HCT116 (cell line): Measurements from ENCODE around the gene CIAO2B. TPM values are rescaled to one million over a fixed set of nuclear protein-coding genes. Genes with fewer than 3 reads are reported as not detected.

Source experiments
- ATAC-seq: fragments of 200-7000 bp; cut with Tn5 transposase; 2 replicates; pipeline ENCODE4 v1.9.1; 2020; ENCODE audit warnings: mild to moderate bottlenecking, moderate library complexity
- BruUV-seq: library from RNA; stranded (reverse); fragments of 400-500 nt; replicated peaks from 2 replicates; lab custom pipeline; 2021; lab: Mats Ljungman, UMichigan
- CTCF ChIA-PET: fragments of 300-600 bp; sonication (Branson Sonifier 250); formaldehyde crosslinking; loops from one replicate; lab custom pipeline; 2021; ENCODE audit warnings: antibody characterized with exemption; lab: Charles Lee
- POLR2A ChIA-PET: fragments of 300-600, 350-600 bp; sonication (Branson Sonifier 250); formaldehyde crosslinking; loops from one replicate; lab custom pipeline; 2021; ENCODE audit warnings: antibody characterized with exemption; lab: Charles Lee
- RAD21 ChIA-PET, 2 experiments: fragments of 300-600 bp; sonication (Branson Sonifier 250); formaldehyde crosslinking; loops; one replicate each; lab custom pipeline; 2023; ENCODE audit warnings: low total read pairs in 2 of 2; ENCODE audit not compliant: uncharacterized antibody in 2 of 2, unreplicated experiment in 2 of 2, low non-redundant PET in 1 of 2; lab: Charles Lee
- DNase-seq: peaks from one replicate; pipeline ENCODE4 v3.0.0-alpha.2; 2010; ENCODE audit warnings: low read depth, low spot score
- H2AFZ ChIP-seq: fragments of 200-600 bp; shearing (Covaris generic), sonication (generic); 2 replicates; pipeline ENCODE4 v1.6.1; 2017; ENCODE audit warnings: low read depth, mixed run types, mixed read lengths, antibody characterized with exemption, low read length; ENCODE audit not compliant: poor library complexity, severe bottlenecking
- H3K27ac ChIP-seq: 2 replicates; pipeline ENCODE4 v1.5.1; 2012; ENCODE audit warnings: low read depth, low read length
- H3K27me3 ChIP-seq: fragments of 200-600 bp; sonication (generic); 2 replicates; pipeline ENCODE4 v1.6.1; 2016; ENCODE audit warnings: mixed run types, low read length, mixed read lengths; ENCODE audit not compliant: insufficient read depth
- H3K36me3 ChIP-seq, 2 experiments: fragments of 200-500 bp in 1 of 2; fragments of 200-600 bp in 1 of 2; sonication (Bioruptor generic) in 1 of 2; sonication (generic) in 1 of 2; 2 replicates each; pipeline versions ENCODE4 v1.5.1 to v1.6.1; 2014 to 2016; ENCODE audit warnings: low read length in 2 of 2, inconsistent platforms in 1 of 2, mixed read lengths in 1 of 2, mixed run types in 1 of 2; ENCODE audit not compliant: insufficient read depth in 2 of 2, control insufficient read depth in 1 of 2
- H3K4me1 ChIP-seq, 2 experiments: fragments of 200-600 bp in 1 of 2; sonication (generic) in 1 of 2; 2 replicates each; pipeline versions ENCODE4 v1.5.1 to v1.6.1; 2012 to 2017; ENCODE audit warnings: low read length in 2 of 2, inconsistent platforms in 1 of 2, mild to moderate bottlenecking in 1 of 2, mixed read lengths in 1 of 2, mixed run types in 1 of 2, moderate library complexity in 1 of 2; ENCODE audit not compliant: insufficient read depth in 2 of 2, control insufficient read depth in 1 of 2
- H3K4me2 ChIP-seq: fragments of 200-600 bp; sonication (generic); 2 replicates; pipeline ENCODE4 v1.6.1; 2017; ENCODE audit warnings: mixed run types, low read length, mixed read lengths
- H3K4me3 ChIP-seq, 2 experiments: fragments of 200-600 bp in 1 of 2; sonication (generic) in 1 of 2; replicated peaks in 1 of 2; 2 replicates each; pipeline ENCODE4 v1.5.1; 2011 to 2016; ENCODE audit warnings: low read length in 2 of 2, control low read depth in 1 of 2, low read depth in 1 of 2, mild to moderate bottlenecking in 1 of 2, mixed read lengths in 1 of 2, mixed run types in 1 of 2
- H3K79me2 ChIP-seq: fragments of 200-600 bp; sonication (generic); 2 replicates; pipeline ENCODE4 v1.6.1; 2017; ENCODE audit warnings: mild to moderate bottlenecking, mixed run types, low read length, moderate library complexity, mixed read lengths; ENCODE audit not compliant: insufficient read depth
- H3K9ac ChIP-seq: fragments of 200-600 bp; sonication (generic); 2 replicates; pipeline ENCODE4 v1.6.1; 2016; ENCODE audit warnings: low read length, mixed read lengths
- H3K9me2 ChIP-seq: fragments of 200-600 bp; sonication (generic), shearing (Covaris generic); 2 replicates; pipeline ENCODE4 v1.6.1; 2017; ENCODE audit warnings: mixed run types, mild to moderate bottlenecking, moderate library complexity; ENCODE audit not compliant: insufficient read depth
- H3K9me3 ChIP-seq, 2 experiments: fragments of 200-500 bp in 1 of 2; fragments of 200-600 bp in 1 of 2; sonication (Bioruptor generic) in 1 of 2; sonication (generic) in 1 of 2; 2 replicates each; pipeline ENCODE4 v1.6.1; 2014 to 2017; ENCODE audit warnings: low read length in 2 of 2, mixed read lengths in 2 of 2, inconsistent platforms in 1 of 2, low read depth in 1 of 2, mild to moderate bottlenecking in 1 of 2, mixed run types in 1 of 2, moderate library complexity in 1 of 2; ENCODE audit not compliant: control insufficient read depth in 1 of 2, insufficient read depth in 1 of 2
- H4K20me1 ChIP-seq: fragments of 200-600 bp; sonication (generic), shearing (Covaris generic); 2 replicates; pipeline ENCODE4 v1.6.1; 2017; ENCODE audit warnings: mixed run types, mild to moderate bottlenecking, moderate library complexity; ENCODE audit not compliant: insufficient read depth
- CEBPB ChIP-seq: IDR thresholded peaks from 2 replicates; pipeline ENCODE4 v1.6.1; 2012; ENCODE audit warnings: low read depth
- CTCF ChIP-seq, 3 experiments: fragments of 200-600 bp in 1 of 3; sonication (generic) in 1 of 3; IDR thresholded peaks in 2 of 3; conservative IDR thresholded peaks in 1 of 3; 2 replicates each; pipeline ENCODE4 v1.5.1; 2012 to 2017; ENCODE audit warnings: low read depth in 2 of 3, low read length in 2 of 3, antibody characterized with exemption in 1 of 3, borderline replicate concordance in 1 of 3, control low read depth in 1 of 3, mild to moderate bottlenecking in 1 of 3, mixed read lengths in 1 of 3, mixed run types in 1 of 3, moderate library complexity in 1 of 3; ENCODE audit not compliant: insufficient read depth in 1 of 3
- EGR1 ChIP-seq: IDR thresholded peaks from 2 replicates; pipeline ENCODE4 v1.6.1; 2012; ENCODE audit warnings: low read depth
- ELF1 ChIP-seq: IDR thresholded peaks from 2 replicates; pipeline ENCODE4 v1.6.1; 2012; ENCODE audit warnings: low read depth, borderline replicate concordance
- EZH2 ChIP-seq: fragments of 200-600 bp; sonication (generic); IDR thresholded peaks from 2 replicates; pipeline ENCODE4 v1.6.1; 2017; ENCODE audit warnings: antibody characterized with exemption, mixed run types
- EZH2phosphoT487 ChIP-seq: fragments of 200-600 bp; IDR thresholded peaks from 2 replicates; pipeline ENCODE4 v1.6.1; 2018; ENCODE audit warnings: antibody characterized with exemption, borderline replicate concordance
- POLR2A ChIP-seq: IDR thresholded peaks from 2 replicates; pipeline ENCODE4 v1.7.0; 2011; ENCODE audit warnings: borderline replicate concordance; ENCODE audit not compliant: insufficient read depth, insufficient read length; ENCODE audit errors: extremely low read depth
- REST ChIP-seq: IDR thresholded peaks from 2 replicates; pipeline ENCODE4 v1.6.1; 2012; ENCODE audit warnings: low read depth
- SIN3A ChIP-seq: IDR thresholded peaks from 2 replicates; pipeline ENCODE4 v1.6.1; 2012; ENCODE audit warnings: low read depth
- SP1 ChIP-seq: IDR thresholded peaks from 2 replicates; pipeline ENCODE4 v1.6.1; 2012; ENCODE audit warnings: low read depth
- SRF ChIP-seq: IDR thresholded peaks from 2 replicates; pipeline ENCODE4 v1.6.1; 2012; ENCODE audit warnings: low read depth
- TCF7L2 ChIP-seq: IDR thresholded peaks from 2 replicates; pipeline ENCODE4 v1.7.0; 2011; ENCODE audit warnings: borderline replicate concordance, inconsistent platforms; ENCODE audit not compliant: insufficient read depth, insufficient read length; ENCODE audit errors: extremely low read depth
- YY1 ChIP-seq: IDR thresholded peaks from 2 replicates; pipeline ENCODE4 v1.6.1; 2011; ENCODE audit warnings: low read length, low read depth, moderate library complexity, mild to moderate bottlenecking; ENCODE audit not compliant: insufficient replicate concordance; ENCODE audit errors: extremely low read depth
- intact Hi-C: fragments of 100-400 bp; cut with micrococcal nuclease; formaldehyde crosslinking; loops from 2 replicates; pipeline ENCODE4 v1.10.0; 2022
- total RNA-seq: library from RNA; stranded (reverse); gene quantifications from one replicate; pipeline ENCODE4 v1.2.1, GENCODE V29; 2021; ENCODE audit not compliant: unreplicated experiment
- TF ChIP-seq, protein P1 (sequence below): IDR thresholded peaks from 2 replicates; pipeline ENCODE4 v1.6.1; 2012
- TF ChIP-seq, protein P2 (sequence below): IDR thresholded peaks from 2 replicates; pipeline ENCODE4 v1.6.1; 2012
- TF ChIP-seq, protein P3 (sequence below): IDR thresholded peaks from 2 replicates; pipeline ENCODE4 v1.6.1; 2011; ENCODE audit warnings: mild to moderate bottlenecking, low read length, moderate library complexity; ENCODE audit not compliant: insufficient replicate concordance; ENCODE audit errors: extremely low read depth

The CIAO2B gene
- total RNA-seq, 1 experiment from 2014 or later, result 113 TPM

GRCh38 chr16:66964049-66964448, 29.8 kb upstream of the CIAO2B start:
- H3K79me2 ChIP-seq, result no peaks in the 10 kb centered on the region
- H3K9me2 ChIP-seq, result no peaks in the 10 kb centered on the region
- H3K27me3 ChIP-seq, result no peaks in the 10 kb centered on the region
- no peaks in the 10 kb centered on the region for H4K20me1 ChIP-seq
- H3K27ac ChIP-seq, result no peak overlapping the region
- ChIA-PET RAD21 (no interaction called here), POLR2A (no interaction called here), CTCF (no interaction called here)
- no peak overlapping the region for H3K9ac ChIP-seq
- no peak overlapping the region for H3K4me2 ChIP-seq
- peaks cover 14 to 26% of the 10 kb centered on the region in 2 experiments for H3K4me1 ChIP-seq
- BruUV-seq, result no TSS peak
- intact Hi-C loops, result no loop called here
- DNase-seq, result no peak
- no peak for ATAC-seq
- H3K36me3 ChIP-seq, result no peaks in the 10 kb centered on the region
- no peak for TF ChIP-seq EGR1
- TF ChIP-seq SP1, result no peak
- TF ChIP-seq, protein P1, sequence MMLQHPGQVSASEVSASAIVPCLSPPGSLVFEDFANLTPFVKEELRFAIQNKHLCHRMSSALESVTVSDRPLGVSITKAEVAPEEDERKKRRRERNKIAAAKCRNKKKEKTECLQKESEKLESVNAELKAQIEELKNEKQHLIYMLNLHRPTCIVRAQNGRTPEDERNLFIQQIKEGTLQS, result no peak
- no peak for TF ChIP-seq SIN3A
- TF ChIP-seq TCF7L2, result no peak
- TF ChIP-seq POLR2A, result no peak
- TF ChIP-seq CEBPB, result no peak
- no peak for TF ChIP-seq CTCF (IDR thresholded peaks at IDR 0.05 in 2 of 3, conservative IDR thresholded peaks at IDR 0.05 in 1 of 3; ENCODE audit: borderline replicate concordance in 1 of 3, insufficient read depth in 1 of 3, low read depth in 2 of 3, low read length in 2 of 3)
- TF ChIP-seq EZH2, result no peak
- TF ChIP-seq, protein P2, sequence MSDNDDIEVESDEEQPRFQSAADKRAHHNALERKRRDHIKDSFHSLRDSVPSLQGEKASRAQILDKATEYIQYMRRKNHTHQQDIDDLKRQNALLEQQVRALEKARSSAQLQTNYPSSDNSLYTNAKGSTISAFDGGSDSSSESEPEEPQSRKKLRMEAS, result no peak
- TF ChIP-seq EZH2phosphoT487, result no peak
- no peak for TF ChIP-seq SRF
- TF ChIP-seq YY1, result no peak
- no peak for TF ChIP-seq ELF1
- TF ChIP-seq REST, result no peak
- TF ChIP-seq, protein P3, sequence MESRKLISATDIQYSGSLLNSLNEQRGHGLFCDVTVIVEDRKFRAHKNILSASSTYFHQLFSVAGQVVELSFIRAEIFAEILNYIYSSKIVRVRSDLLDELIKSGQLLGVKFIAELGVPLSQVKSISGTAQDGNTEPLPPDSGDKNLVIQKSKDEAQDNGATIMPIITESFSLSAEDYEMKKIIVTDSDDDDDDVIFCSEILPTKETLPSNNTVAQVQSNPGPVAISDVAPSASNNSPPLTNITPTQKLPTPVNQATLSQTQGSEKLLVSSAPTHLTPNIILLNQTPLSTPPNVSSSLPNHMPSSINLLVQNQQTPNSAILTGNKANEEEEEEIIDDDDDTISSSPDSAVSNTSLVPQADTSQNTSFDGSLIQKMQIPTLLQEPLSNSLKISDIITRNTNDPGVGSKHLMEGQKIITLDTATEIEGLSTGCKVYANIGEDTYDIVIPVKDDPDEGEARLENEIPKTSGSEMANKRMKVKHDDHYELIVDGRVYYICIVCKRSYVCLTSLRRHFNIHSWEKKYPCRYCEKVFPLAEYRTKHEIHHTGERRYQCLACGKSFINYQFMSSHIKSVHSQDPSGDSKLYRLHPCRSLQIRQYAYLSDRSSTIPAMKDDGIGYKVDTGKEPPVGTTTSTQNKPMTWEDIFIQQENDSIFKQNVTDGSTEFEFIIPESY, result no peak
- no peak overlapping the region for H2AFZ ChIP-seq
- H3K9me3 ChIP-seq, result no peaks in the 10 kb centered on the region
- H3K4me3 ChIP-seq, result no peak overlapping the region
